LoVo (cell line): ENCODE results near the gene PFN4.
A peak's percentile ranks its signal among the peaks of the same experiment; 100 is the strongest.
"Not testable (repeated sequence)": the region's sequence is repeated elsewhere in the genome, so short reads cannot be mapped to it uniquely, and the experiment has no call there.

Experiments used
- DNase-seq: peaks from one replicate; pipeline ENCODE4 v3.0.0-alpha.2; 2016; ENCODE audit warnings: low spot score

The PFN4 gene

DNA sequence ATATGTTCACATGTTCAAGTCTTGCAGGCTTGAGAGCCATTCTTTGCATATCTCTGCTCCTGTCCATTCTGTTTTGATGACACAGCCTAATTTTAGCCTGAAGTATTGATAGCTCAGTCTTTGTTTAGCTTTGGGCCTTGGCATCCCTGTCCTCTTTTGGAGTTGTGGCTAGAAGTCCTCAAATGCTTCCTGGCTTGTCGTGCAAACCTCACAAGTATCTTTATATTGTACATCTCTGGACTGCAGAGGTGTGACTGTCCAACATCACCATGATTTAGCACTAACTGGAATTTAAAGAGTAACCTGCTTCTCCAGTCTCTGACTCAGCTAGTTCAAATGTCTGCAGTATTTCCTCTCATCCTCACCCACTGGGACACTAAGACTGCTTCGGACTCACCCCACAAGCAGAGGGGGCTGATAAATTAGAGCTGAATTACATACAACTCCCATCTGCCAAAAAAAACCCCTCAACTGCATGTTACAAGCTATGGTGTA is 11.7 kb downstream of the PFN4 start:
- no peak for DNase-seq

GRCh38 chr2:24110660-24111303 is 12.4 kb downstream of the PFN4 start:
- DNase-seq: no peak

DNA sequence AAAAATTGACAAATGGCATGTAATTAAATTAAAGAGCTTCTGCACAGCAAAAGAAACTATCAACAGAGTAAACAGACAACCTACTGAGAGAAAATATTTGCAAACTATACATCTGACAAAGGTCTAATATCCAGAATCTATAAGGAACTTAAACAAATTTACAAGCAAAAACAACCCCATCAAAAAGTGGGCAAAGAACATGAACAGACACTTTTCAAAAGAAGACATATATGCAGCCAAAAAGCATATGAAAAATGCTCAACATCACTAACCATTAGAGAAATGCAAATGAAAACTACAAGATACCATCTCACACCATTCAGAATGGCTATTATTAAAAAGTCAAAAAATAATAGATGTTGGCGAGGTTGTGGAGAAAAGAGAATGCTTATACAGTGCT is 13.7 kb downstream of the PFN4 start:
- not testable (repeated sequence) for DNase-seq

DNA sequence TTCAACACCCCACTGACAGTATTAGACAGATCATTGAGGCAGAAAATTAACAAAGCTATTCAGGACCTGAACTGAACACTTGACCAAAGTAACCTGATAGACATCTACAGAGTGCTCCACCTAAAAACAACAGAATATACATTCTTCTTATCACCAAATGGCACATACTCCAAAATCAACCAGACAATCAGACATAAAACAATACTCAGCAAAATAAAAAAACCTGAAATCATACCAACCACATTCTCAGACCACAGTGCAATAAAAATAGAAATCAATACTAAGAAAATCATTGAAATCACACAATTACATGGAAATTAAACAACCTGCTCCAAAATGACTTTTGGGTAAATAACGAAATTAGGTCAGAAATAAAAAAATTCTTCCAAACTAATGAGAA is 15.8 kb downstream of the PFN4 start:
- DNase-seq: no peak

GRCh38 chr2:24106786-24107185 is 16.3 kb downstream of the PFN4 start:
- DNase-seq: no peak

GRCh38 chr2:24105816-24106215 is 17.3 kb downstream of the PFN4 start:
- DNase-seq: no peak

GRCh38 chr2:24104906-24105305 is 18.2 kb downstream of the PFN4 start:
- no peak for DNase-seq

GRCh38 chr2:24104110-24104650 is 19.0 kb downstream of the PFN4 start:
- DNase-seq: no peak

- no peak for DNase-seq
Measured at GRCh38 chr2:24102677-24103076, 20.5 kb downstream of the PFN4 start.

GRCh38 chr2:24101992-24102391 is 21.1 kb downstream of the PFN4 start:
- no peak for DNase-seq

DNA sequence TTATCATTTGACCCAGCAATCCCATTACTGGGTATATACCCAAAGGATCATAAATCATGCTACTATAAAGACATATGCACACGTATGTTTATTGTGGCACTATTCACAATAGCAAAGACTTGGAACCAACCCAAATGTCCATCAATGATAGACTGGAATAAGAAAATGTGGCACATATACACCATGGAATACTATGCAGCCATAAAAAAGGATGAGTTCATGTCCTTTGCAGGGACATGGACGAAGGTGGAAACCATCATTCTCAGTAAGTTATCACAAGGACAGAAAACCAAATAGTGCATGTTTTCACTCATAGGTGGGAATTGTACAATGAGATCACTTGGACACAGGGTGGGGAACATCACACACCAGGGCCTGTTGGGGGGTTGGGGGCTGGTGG is 22.4 kb downstream of the PFN4 start:
- DNase-seq: not testable (repeated sequence)

DNA sequence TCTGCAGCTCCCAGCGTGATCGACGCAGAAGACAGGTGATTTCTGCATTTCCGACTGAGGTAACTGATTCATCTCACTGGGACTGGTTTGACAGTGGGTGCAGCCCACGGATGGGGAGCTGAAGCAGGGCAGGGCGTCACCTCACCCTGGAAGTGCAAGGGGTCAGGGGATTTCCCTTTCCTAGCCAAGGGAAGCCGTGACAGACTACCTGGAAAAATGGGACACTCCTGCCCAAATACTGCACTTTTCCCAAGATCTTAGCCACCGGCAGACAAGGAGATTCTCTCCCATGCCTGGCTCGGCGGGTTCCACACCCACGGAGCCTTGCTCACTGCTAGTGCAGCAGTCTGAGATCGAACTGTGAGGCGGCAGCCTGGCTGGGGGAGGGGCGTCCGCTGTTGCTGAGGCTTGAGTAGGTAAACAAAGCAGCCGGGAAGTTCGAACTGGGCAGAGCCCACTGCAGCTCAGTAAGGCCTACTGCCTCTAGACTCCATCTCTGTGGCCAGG is 27.9 kb downstream of the PFN4 start:
- not testable (repeated sequence) for DNase-seq

DNA sequence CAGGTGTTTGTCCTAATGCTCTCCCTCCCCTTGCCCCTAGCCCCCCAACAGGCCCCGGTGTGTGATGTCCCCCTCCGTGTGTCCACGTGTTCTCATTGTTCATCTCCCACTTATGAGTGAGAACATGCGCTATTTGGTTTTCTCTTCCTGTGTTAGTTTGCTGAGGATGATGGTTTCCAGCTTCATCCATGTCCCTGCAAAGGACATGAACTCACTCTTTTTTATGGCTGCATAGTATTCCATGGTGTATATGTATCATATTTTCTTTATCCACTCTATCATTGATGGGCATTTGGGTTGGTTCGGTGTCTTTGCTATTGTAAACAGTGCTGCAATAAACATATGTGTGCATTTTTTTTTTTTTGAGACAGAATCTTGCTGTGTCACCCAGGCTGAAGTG is 29.9 kb downstream of the PFN4 start:
- DNase-seq: not testable (repeated sequence)

DNA sequence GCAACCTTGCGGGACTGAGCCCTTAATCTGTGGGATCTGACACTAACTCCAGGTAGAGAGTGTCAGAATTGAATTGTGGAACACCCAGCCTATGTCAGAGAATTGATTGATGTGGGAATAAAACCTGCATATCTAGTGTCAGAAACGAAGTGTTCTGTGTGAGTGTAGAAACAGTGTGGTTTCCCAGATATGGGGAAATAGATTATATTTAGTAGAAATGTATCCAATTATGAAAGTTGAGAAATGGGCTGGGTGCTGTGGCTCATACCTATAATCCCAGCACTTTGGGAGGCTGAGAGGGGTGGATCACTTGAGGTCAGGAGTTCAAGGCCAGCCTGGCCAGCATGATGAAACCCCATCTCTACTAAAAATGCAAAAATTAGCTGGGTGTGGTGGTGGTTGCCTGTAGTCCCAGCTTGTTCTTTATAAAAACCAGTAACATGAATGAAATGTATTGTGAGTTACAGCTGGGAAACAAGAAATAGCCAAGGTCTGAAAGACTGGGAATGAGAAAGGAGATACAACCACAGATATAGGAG is 34.2 kb downstream of the PFN4 start:
- DNase-seq: no peak

- DNase-seq: no peak
Measured at GRCh38 chr2:24087032-24087431, 36.1 kb downstream of the PFN4 start.

- no peak for DNase-seq
Measured at GRCh38 chr2:24086241-24086640, 36.9 kb downstream of the PFN4 start.

DNA sequence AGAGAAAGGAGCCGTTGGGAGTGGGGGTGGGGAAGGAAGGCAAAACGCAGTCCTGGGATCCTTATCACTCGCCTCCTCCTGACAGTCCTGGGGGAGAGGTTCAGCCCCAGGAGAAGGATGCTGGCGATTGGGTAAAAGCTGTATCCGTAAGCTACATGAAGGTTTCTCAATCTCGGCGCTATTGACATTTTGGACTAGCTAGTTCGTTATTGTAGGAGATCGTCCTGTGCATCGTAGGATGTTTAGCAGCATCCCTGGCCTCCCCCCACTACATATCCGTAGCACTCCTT is 38.0 kb downstream of the PFN4 start:
- DNase-seq: no peak

DNA sequence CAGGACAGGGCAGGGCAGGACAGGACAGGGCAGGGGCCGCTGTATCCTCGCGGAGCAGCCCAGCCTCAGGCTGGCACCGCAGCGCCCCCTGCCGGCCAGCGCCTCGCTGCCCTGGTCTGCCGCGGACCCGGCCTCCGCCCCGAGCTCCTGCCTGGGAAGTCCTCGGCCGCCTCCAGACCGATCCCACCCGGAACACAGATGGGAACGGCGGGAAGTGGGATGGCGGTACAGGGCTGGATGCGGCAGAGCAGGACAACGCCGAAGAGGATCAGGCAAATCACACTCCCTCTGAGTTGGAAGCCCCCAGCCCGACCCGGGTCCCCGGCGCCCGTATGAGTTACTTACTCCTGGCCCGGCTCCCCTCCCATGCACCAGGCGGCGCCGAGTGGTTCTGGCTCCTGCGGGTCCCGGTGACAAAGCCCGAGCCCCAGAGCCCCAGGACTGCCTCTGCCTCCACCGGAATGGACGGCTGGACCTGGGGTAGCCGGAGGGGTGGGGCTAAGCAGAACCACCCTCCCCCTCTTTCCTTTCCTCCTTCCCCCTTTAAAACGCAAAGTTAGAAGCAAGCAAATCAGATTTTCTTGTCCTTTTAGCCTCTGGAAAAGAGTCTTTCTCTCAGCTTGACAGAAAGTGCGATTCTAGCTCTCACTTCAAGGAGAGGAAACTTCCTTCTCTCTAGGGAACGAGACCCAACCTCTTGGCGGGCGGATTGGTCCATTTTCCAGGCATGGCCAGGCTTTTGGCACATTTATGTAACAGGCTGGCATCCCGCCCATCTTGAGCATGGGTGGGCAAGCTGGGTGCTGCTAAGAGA is 38.5 kb downstream of the PFN4 start, which contains the start of gene TP53I3:
TP53I3 (minus strand) TSS at position 449 of the 814 bp plus-strand sequence. CDS start 508 bp downstream, outside the sequence.
- peak; percentile 92 for DNase-seq

DNA sequence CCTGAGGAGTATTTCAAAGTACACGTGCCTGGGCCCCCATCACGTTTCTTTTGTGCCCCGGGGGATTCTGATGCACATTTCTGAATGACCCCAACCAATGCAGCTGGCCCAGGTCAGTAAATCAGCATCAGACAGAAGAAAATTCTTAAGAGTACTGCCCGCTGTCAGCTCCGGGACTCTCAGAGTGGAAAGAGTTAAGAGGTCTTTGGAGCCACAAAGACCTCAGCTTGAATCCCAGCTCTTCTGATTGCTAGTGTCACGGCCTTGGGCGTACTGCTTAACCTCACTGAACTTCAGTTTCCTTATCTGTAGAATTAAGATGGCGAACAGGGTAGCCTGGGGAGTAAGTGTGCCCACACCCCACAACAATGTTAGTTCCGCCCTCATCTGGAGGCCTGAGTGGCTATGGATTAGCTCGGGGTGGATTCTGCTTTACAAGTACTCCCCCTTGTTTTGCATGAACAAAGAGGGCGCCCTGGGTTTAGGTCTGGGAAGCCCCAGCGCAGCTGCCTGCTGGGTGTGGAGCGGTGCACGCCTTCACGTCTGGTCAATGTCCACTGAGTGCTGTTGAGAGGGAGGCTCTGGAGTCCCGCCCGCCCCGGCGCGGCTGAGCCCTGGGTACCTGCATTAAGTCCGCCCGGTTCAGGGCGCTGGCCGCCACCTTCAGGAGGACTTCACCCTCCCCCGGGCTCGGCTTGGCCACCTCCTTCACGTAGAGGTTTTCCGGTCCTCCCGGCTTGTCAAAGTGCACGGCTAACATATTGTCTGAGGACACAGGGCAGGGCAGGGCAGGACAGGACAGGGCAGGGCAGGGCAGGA is 39.4 kb downstream of the PFN4 start:
- peak; percentile 91 for DNase-seq

GRCh38 chr2:24082787-24083566 is 40.2 kb downstream of the PFN4 start:
- DNase-seq: no peak

DNA sequence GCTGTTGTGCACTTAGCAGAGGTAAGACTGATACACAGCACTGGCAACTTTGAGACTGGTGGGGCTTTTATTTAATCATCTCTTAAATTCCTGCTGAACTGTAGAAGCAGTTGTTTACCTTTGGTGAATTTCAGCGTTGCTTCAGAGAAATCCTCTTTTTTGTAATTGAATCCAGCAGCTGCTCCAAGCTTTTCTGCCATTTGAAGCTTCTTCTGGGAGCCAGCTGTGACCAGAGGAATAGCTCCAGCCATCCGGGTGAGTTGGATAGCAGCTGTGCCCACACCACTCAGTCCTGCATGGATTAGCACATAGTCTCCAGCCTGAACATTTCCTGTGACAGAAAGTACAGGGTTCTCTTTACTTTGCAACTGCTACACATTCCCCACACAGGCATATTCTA is 42.4 kb downstream of the PFN4 start:
- no peak for DNase-seq
